HG03280 (cell line): Measurements from ENCODE around the gene TSN.
"Not testable (repeated sequence)": the region's sequence is repeated elsewhere in the genome, so short reads cannot be mapped to it uniquely, and the experiment has no call there.

Source experiments
- ATAC-seq: cut with Tn5 transposase; IDR thresholded peaks from one replicate; pipeline ENCODE4 v1.9.1; 2021; ENCODE audit warnings: mild to moderate bottlenecking, moderate library complexity; ENCODE audit not compliant: unreplicated experiment

The TSN gene

DNA sequence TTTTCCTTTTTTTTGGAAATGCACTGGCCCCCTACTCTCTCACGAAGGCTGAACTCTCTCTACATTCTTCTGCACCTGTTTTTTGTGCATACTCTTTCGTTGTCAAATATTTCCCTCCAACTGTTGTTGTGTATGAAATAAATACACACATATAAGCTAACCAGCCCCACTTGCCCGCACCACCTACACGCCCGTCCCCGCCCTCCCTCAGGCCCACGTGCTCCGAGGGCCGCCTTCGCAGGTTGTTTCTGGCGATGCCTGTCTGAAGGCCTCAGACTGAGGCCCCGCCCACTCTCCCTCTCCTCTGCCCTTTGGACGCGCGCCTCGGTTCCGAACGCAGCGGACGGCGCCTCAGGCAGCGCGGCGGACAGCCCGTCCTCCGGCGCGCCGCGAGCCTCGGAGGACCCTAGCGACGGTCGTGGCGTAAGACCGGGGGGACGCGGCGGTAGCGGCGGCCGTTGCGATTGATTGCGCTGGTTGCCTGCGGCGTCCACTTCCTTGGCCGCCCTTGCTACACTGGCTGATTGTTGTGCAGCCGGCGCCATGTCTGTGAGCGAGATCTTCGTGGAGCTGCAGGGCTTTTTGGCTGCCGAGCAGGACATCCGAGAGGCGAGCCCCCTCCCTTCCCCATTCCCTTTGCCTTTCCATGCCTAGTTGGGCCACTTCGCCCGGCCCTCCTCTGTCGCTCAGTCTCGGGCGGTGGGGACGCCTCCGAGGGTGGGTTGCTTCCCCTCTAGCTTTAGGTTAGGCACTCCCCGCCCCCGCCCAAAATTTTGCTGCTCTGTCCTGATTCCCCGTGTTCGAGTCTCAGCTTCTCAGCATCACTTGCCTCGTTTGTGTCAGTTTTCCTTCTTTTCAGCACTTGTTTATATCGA, at the start of gene TSN:
TSS of gene TSN (plus strand) at position 415 of the 875 bp plus-strand sequence. CDS start at position 544, 129 bp downstream.
- peak; percentile 100 for ATAC-seq

DNA sequence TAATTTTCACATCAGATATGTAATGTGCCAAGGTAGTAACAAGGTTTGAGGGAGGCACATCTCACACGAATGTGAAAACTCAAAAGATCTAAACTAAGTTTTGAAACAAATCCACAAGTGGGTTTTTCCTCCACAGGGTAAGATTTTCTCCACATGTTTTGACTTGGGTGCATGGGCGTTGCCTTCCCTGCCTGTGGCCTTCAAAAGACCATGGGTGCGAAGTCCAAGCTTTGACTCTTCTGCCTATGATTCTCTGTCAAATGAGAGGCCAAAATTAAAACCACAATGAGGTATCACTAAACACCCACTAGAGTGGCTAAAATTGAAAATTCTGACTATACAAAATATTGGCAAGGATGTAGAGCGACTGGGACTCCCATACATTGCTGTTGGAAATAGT, 49.5 kb upstream of the TSN start:
- no peak for ATAC-seq

DNA sequence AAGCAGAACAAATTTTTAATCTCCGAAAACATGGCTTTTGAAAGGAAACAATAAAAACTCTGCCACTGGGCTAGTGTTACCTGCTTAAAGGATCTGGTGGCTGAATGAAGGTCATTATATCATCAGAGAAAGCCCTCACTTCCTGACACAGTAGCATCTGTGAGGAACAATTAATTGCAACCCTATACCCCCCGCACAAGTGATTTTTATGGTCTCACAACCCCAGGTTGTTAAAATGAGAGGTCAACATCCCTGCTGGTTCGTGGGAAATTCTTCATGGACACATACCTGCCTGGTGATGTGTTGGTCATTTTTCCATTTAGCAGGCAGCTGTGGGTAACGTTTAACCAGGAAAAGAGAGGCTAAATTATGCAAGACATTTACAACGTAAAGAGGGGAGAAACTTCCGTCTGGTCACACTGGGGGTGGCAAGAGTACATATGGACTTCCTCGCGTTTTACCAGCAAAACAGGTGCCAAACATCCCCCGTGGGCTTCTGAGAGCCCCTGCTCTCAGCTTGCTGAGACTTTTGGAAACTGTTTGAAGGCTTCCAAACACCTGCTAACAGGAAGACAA, 48.0 kb upstream of the TSN start:
- ATAC-seq, result no peak

DNA sequence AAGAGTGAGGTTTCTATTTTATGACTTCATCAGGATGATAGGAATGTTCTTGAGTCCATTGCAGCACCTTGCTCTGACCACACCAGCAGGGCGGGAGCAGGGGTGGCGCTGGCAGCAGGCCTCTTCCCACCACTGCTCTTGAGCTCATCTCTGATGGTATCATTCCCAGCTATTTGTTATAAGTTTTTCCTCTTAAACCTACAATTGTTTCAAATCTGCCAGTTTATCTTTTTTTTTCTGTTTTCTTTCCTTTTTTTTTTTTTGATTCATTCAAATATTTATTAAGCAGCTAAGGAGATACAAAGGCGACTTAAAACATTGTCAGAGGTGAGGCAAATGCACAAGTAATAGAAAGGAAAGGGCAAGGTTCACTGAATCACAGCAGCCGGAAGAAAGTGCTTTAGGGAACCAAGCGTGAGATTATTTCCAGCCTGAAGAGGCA, 47.5 kb upstream of the TSN start:
- no peak for ATAC-seq

DNA sequence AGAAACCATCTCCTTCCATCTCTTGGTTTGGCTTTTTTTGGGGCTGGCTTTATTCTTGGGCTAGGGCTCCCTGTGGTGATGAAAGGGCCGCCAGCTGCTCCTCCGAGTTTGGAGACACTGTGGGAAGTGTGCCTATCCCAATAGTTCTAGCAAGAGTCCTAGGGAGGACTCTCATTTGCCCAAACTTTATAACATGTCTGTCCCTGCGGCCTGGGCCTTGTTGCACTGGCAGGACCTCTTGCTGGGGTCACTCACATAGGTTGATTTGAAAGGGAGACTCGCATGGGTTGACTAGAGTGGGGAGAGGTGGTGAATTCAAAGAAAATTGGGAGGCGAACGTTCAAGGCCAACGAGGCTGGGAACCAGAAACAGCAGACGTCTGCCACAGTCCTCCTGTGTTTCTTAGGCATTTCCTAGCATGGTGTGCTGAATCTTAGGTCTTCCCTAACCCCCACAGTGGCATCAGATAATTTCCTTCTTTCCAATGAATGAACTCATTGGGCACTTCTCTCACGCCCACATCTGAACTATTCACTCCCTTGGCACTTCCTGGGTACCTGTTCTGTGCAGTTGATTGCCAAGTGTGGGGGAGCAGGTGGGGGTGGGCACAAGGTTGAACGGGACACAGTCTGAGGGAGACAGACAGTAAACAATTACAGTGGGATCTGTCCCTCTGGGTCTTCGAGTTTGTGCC, 45.5 kb upstream of the TSN start:
- ATAC-seq, result no peak

DNA sequence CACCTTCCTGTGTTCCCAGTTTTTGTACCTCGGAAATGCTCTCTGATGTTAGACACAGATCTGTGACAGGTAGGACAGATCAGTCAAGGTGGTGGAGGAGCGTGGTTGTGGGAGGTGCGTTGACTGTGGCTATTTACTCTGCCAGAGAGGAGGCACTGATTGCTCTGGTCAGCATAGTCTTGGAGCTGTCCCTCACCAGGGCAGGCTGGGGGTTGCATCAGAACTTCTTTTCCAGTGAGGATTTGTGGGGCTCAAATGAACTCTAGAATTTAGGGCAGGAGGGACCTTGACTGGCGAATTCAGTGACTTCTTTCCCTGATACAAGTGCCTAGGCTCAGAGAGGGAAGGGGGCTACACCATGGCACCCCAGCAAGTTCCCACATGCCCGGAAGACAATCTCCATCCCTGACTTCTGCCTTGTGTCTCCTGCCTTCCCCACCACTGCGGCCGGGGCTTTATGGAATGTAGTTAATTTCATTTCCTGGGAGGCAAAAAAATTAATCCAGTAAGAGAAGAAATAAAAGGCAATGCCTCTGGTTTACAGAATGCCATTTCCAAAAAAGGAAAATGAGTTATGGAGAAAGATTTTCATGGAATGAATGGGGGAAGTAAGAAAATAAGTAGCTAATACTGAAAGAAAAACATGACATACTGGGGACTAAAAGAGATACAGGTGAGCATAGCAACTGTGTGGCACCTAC, 44.8 kb upstream of the TSN start:
- no peak for ATAC-seq

DNA sequence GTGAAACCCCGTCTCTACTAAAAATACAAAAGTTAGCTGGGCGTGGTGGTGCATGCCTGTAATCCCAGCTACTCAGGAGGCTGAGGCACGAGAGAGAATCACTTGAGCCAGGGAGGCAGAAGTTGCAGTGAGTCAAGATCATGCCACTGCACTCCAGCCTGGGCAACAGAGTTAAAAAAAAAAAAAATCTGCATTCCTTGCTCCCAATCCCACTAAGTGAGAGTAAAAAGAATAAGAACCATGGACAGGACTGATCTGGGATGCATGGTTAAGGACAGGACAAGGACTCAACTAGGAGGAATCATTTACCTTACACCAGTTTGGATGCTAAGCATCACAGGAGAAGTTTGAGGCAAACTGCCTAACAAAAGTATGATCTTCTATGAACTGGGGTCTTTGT, 44.0 kb upstream of the TSN start:
- not testable (repeated sequence) for ATAC-seq

DNA sequence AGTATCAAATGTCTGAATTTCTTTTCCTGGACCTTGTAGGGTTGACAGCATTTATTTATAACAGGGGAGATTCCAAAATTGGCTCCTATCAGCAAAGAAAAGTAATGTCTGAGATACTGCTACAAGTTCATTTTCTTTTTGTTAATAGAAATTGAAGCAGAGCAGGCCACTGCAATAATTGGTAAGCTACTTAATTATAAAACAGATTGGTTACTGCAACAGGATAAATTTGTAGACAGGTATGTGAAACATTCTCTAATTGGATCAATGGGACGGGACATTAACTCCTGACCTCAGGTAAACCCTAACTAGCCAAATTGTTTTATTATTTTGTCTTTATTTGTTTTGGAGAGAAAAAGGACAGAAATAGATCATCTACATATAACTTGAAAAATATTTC, 39.3 kb upstream of the TSN start:
- no peak for ATAC-seq

DNA sequence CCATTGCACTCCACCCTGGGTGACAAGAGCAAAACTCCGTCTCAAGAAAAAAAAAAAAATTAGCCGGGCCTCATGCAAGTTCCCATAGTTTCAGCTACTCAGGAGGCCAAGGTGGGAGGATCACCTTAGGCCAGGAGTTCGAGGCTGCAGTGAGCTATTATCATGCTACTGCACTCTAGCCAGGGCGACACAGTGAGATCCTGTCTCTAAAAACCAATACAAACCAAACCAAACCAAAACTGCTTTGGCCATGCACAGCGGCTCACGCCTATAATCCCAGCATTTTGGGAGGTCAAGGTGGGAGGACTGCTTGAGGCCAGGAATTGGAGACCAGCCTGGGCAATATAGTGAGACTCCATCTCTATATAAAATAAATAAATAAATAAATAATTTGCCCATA, 37.9 kb upstream of the TSN start:
- ATAC-seq, result no peak

DNA sequence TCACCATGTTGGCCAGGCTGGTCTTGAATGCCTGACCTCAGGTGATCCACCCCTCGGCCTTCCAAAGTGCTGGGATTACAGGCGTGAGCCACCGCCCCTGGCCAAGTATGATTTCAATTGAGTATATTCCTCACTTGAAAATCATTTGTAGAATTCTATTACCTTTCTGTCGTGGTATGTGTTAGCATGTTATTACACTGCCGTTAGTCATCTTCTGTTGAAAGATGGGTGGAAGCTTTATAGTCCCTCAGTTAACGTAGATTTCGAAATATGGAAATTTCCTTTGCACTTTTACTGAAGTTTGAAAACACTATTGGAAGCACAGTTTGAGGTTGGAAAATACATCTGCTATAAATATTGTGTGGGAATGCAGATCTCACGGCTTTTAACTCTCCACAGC, 33.5 kb upstream of the TSN start:
- no peak for ATAC-seq

DNA sequence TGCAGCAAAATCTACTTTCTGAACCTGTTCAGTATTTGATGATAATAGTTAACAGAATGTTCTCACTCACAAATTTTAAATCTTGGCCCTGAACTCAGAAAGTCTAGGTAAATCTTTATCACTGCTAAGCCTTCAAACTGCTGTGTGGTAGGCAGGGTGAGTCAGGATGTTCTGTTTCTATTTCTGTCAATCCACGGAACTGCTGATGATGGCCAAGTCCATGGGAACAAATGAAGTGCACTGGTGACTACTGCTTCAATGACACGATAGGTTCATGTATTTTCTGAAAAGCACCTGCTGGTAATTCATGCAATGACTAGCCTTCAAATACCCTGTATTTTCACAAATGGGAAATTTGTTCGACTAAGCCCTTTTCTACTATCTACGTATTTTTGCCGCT, 33.0 kb upstream of the TSN start:
- no peak for ATAC-seq

DNA sequence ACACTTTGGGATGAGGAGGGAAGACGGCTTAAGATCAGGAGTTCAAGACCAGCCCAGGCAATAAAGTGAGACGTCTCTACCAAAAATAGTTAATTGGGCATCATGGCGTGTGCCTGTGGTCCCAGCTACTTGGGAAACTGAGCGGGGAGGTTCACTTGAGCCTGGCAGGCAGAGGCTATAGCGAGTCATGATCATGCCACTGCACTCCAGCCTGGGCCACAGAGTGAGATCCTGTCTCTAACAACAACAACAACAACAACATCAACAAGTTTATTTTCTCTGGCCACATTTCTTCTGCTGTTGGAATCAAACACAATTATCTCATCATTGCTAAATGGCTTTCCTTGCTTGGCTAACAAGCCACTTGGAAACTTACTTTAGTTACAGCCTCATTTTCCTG, 32.1 kb upstream of the TSN start:
- no peak for ATAC-seq

DNA sequence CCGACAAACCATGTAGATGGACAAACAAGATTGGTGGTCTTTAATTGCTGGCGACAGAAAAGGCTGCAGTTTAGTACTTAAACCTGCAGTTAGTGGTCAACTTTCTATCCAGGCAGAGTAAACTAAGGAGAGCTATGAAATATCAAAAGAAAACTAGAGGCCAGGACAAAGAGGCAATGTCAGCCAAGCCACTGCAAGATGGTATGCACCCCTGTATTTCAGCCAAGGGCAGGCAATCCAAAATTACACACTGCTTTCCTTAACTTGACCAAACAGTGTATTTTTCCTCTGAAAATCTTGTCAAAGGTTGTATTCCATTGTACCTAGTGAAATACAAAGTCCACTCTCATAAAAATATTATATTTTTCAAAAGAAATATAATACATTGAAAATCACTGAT, 28.1 kb upstream of the TSN start:
- no peak for ATAC-seq

DNA sequence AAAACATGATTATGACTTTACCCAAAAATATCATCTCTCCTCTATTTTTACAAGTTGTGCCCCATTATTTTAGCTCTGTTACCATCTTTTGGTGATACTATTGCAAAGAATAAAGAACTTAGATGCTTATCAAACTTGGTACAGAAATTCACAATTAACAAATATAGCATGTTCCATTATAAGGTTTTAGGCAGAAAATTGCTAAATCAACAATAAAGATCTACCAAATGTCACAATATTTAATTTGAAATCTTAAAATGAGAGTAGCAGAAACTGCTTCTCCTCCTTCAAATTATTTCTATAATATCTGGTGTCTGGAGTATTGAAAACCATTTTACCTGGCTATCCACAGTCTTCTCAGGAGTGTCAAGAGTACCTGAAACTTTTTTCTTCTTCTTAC, 27.5 kb upstream of the TSN start:
- no peak for ATAC-seq

DNA sequence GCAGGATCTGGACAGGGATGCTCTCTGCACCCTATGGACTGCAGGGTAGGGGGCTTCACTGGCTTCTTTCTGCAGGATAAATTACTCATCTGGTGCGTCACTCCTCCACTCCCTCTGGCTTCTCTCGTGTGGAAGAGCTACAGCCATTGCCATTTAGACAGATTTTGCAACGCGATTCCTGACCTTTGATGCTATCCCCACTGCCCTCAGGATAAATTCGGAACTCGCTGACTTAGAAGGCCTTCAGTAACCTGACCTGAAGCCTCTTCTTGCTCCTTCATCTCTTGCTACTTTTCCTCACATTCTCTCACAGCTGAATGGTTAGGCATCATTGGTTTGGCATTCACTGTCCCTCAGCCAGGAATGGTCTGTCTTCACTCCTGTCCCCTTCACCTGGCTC, 24.1 kb upstream of the TSN start:
- no peak for ATAC-seq

DNA sequence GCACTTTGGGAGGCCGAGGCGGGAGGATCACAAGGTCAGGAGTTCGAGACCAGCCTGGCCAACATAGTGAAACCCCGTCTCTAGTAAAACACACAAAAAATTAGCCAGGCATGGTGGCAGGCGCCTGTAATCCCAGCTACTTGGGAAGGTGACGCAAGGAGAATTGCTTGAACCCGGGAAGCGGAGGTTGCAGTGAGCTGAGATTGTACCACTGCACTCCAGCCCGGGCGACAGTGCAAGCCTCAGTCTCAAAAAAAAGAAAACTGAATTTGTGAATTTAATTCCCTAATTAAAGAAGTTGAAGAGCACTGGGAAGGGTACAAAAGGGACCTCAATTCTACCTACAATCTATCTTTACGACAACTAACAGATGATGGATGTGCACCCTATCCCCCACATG, 20.9 kb upstream of the TSN start:
- ATAC-seq, result not testable (repeated sequence)

DNA sequence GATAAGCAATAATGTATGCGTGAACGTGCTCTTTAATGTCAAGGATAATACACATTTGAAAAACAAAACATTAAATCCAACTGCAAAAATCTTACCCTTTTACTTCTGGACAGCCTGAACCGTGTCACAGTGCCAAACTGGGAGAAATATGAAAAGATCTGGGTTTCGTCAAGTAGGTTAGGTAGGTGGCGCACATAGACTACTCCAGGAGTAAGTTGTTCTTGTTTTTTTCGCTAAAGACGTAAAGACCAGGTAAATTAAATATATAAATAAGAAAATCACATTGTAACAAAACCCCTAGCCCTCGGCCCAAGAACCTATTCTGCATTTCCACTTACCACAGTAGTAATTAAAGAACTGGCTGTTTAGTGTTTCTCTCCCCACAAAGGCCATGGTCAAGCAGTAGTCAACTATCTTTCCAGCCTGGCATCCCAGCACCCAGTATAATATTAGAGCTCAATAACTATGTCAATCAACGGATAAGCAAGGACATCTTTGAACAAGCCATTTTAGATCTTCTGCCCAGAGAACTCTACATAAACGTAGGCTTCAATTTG, 19.9 kb upstream of the TSN start:
- no peak for ATAC-seq

DNA sequence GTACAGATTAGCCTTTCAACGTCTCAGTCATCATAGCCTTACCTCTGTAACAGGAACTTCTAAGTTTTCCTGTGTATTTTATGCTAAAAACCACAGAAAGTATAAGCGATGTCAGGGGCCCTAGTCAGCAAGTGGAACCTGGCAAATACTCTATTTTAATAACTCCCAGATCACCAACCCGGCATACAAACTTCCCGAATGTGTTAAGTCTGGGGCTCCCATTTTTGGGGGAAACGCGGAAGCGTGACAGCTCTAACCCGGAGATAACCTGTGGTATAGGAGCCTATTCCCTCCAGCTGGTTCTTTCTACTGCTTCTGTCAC, 19.4 kb upstream of the TSN start:
- ATAC-seq, result no peak

DNA sequence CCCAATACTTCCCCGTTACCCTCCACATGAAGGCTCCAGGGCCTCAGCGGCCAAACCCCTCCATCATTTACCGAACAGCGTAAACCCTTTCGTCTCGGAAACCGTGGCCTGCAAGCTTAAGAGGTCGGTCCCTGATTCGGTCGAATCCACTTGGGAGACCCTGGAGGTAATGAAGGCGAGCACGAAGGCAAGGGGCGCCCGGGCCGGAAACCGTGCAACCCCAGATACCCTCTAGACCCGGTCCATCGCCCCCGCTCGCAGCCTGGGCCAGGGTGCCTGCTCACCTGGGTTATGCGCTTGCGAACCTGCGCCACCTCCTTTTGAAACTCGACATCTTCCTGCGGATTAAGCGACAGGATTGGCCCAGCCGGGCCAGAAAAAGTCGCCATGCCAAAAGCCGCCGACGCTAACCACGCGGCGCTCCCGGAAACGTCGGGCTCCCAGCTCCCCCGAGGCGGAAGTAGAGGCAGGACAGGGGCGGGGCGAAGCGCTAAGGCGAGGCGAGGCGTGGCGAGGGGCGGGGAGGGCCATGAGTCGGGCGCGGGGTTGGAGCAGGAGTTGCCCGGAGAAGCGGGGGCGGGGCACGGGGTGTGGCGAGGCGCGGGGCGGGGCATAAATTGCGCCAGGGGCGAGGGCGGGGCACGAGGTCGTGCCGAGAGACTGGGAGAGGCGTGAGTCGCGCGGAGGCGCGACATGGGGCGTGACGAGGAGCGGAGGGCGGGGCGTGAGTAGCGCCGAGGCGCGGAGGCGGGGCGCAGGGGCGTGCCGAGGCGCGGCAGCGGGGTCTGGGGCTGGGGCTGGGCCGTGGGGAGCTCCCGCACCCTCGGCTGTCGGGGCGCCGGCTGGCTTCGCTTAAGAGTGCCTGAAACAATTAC, 18.8 kb upstream of the TSN start, which contains the start of gene NIFK:
TSS of gene NIFK (minus strand) at position 414 of the 875 bp plus-strand sequence. CDS start at position 389, 25 bp downstream.
- peak; percentile 95 for ATAC-seq

DNA sequence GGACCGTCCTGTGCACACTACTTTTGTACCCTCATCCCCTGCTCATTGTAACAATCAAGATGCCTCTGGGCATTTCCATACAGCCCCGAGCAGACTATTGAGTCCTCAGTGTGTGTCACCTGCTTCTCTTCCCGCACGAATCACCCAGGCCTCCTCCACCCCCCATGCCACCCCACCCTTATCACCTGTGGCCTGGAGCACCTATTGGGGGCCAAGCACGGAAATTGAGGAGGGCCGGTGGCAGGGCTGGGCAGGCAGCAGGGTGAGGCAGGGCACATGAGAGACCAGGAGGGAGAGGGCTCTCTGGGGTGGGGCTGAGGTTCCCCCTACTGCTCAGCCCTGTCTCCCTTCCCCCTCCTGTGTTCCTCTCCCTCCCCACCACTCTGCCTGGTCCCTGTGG, 14.5 kb upstream of the TSN start:
- no peak for ATAC-seq
